CD8-positive, alpha-beta memory T cell (primary cell): Measurements from ENCODE around the gene SLC2A9. TPM values are rescaled to one million over a fixed set of nuclear protein-coding genes. Genes with fewer than 3 reads are reported as not detected.

Experiments
- CTCF ChIA-PET: fragments of 350-600 bp; sonication (Branson Sonifier 250); formaldehyde crosslinking; loops from one replicate; lab custom pipeline; 2021; ENCODE audit warnings: antibody characterized with exemption; lab: Charles Lee
- POLR2A ChIA-PET: fragments of 350-600 bp; sonication (Branson Sonifier 250); formaldehyde crosslinking; loops from one replicate; lab custom pipeline; 2021; ENCODE audit warnings: antibody characterized with exemption; lab: Charles Lee
- DNase-seq, 5 donors: peaks; one replicate each; pipeline versions ENCODE4 v3.0.0 to v3.0.0-alpha.2; 2020 to 2022; ENCODE audit warnings: mixed read lengths in 1 of 5
- H3K27ac ChIP-seq: one replicate; pipeline ENCODE4 v1.7.0; 2013; ENCODE audit warnings: low read depth, mild to moderate bottlenecking, low read length, moderate library complexity
- H3K27me3 ChIP-seq: 2 replicates; pipeline ENCODE4 v1.7.0; 2013; ENCODE audit warnings: low read length, mild to moderate bottlenecking; ENCODE audit not compliant: insufficient read depth, poor library complexity, severe bottlenecking
- H3K36me3 ChIP-seq: 2 replicates; pipeline ENCODE4 v1.7.0; 2013; ENCODE audit warnings: mild to moderate bottlenecking, low read length, moderate library complexity; ENCODE audit not compliant: insufficient read depth
- H3K4me1 ChIP-seq: 2 replicates; pipeline ENCODE4 v1.7.0; 2013; ENCODE audit warnings: mild to moderate bottlenecking, low read length, moderate library complexity; ENCODE audit not compliant: insufficient read depth
- H3K4me3 ChIP-seq: 2 replicates; pipeline ENCODE4 v1.7.0; 2013; ENCODE audit warnings: mild to moderate bottlenecking, low read length
- H3K9me3 ChIP-seq: 2 replicates; pipeline ENCODE4 v1.7.0; 2013; ENCODE audit warnings: mild to moderate bottlenecking, low read length
- H3K27ac Mint-ChIP-seq, 8 donors: one replicate each; pipeline ENCODE4 v1.8.0; 2020 to 2021; ENCODE audit warnings: mixed read lengths in 8 of 8, mild to moderate bottlenecking in 6 of 8, inconsistent platforms in 3 of 8, moderate library complexity in 3 of 8
- H3K27me3 Mint-ChIP-seq, 2 donors: one replicate each; pipeline ENCODE4 v1.8.0; 2020 to 2021; ENCODE audit warnings: mixed read lengths in 2 of 2, mild to moderate bottlenecking in 1 of 2, moderate library complexity in 1 of 2
- H3K36me3 Mint-ChIP-seq, 3 donors: one replicate each; pipeline ENCODE4 v1.8.0; 2020 to 2021; ENCODE audit warnings: mixed read lengths in 3 of 3, inconsistent platforms in 1 of 3, mild to moderate bottlenecking in 1 of 3
- H3K4me1 Mint-ChIP-seq, 3 donors: one replicate each; pipeline ENCODE4 v1.8.0; 2020 to 2021; ENCODE audit warnings: mixed read lengths in 3 of 3, inconsistent platforms in 1 of 3, mild to moderate bottlenecking in 1 of 3
- H3K4me3 Mint-ChIP-seq, 7 donors: one replicate each; pipeline ENCODE4 v1.8.0; 2020 to 2021; ENCODE audit warnings: mixed read lengths in 7 of 7, mild to moderate bottlenecking in 6 of 7, moderate library complexity in 4 of 7, inconsistent platforms in 2 of 7
- H3K9me3 Mint-ChIP-seq, 5 donors: one replicate each; pipeline ENCODE4 v1.8.0; 2020 to 2022; ENCODE audit warnings: mixed read lengths in 5 of 5, mild to moderate bottlenecking in 3 of 5, moderate library complexity in 2 of 5, inconsistent platforms in 1 of 5
- polyA plus RNA-seq: library from polyadenylated mRNA; unstranded; fragments of 300-500 nt; fragmentation: Illumina TruSeq; gene quantifications from one replicate; pipeline ENCODE4 v1.2.3, GENCODE V29; 2021
- total RNA-seq, 2 experiments: library from RNA; stranded (reverse); gene quantifications; one replicate each; pipeline ENCODE4 v1.2.3, GENCODE V29; 2021

The SLC2A9 gene
- total and polyA plus RNA-seq, 3 experiments from 2014 or later: 1.8 to 3.1 (median 3.0) TPM

DNA sequence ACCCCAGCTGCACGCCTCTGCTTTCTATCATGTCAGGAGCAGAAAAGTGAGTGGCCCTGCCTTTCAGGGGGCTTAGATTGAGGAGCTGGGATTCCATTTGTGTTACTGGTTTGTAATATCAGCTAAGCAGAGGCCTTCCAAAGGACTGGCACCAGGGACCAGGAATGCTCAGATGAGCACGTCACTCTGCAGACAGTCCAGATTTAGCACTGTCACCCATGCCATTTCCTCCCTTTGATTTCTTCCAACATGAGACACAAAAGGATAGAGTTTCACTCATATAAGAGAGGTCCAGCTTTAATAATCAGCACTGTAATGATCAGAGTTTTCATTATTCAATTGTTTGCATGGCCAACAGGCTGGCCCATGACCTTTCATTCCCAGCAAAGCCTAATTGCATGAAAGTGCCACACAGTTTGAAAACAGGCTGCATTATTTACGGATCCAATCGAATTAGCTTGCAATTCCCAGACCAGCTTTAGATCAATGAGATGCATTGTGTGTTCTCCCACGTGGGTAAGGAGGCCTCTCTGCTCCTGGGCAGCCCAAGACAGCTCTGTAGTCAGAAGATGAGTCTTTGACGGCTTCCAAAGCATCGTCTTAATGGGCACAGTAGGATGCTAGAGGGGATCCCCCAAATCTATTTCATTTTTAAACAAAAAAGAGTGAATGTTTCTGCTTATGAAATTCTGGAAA is 9.8 kb upstream of the SLC2A9 start:
- peaks cover 12 to 30% of the 10 kb centered on the region in 2 donors for H3K27me3 Mint-ChIP-seq
- H3K27me3 ChIP-seq: no peaks in the 10 kb centered on the region
- H3K4me3 Mint-ChIP-seq: no peak overlapping the region
- CTCF ChIA-PET: no interaction called here
- no peaks in the 10 kb centered on the region for H3K9me3 ChIP-seq
- POLR2A ChIA-PET: no interaction called here
- no peak overlapping the region for H3K27ac Mint-ChIP-seq
- no peaks in the 10 kb centered on the region for H3K9me3 Mint-ChIP-seq
- no peak overlapping the region for H3K27ac ChIP-seq
- H3K36me3 Mint-ChIP-seq: peaks cover 0 to 1% (median 0%) of the 10 kb centered on the region in 3 donors
- no peak overlapping the region for H3K4me3 ChIP-seq
- no peak for DNase-seq
- no peaks in the 10 kb centered on the region for H3K36me3 ChIP-seq
- H3K4me1 Mint-ChIP-seq: peaks cover 1 to 11% (median 4%) of the 10 kb centered on the region in 3 donors
- no peaks in the 10 kb centered on the region for H3K4me1 ChIP-seq

- H3K36me3 ChIP-seq: no peaks in the 10 kb centered on the region
- H3K9me3 ChIP-seq: no peaks in the 10 kb centered on the region
- Mint-ChIP-seq H3K4me1 (peaks cover 1 to 11% (median 4%) of the 10 kb centered on the region in 3 donors), H3K4me3 (no peak overlapping the region), H3K9me3 (no peaks in the 10 kb centered on the region), H3K36me3 (peaks cover 0 to 1% (median 0%) of the 10 kb centered on the region in 3 donors), H3K27ac (no peak overlapping the region), H3K27me3 (peaks cover 12 to 37% of the 10 kb centered on the region in 2 donors)
- no peaks in the 10 kb centered on the region for H3K27me3 ChIP-seq
- CTCF ChIA-PET: no interaction called here
- POLR2A ChIA-PET: no interaction called here
- H3K27ac ChIP-seq: no peak overlapping the region
- no peak for DNase-seq
- H3K4me1 ChIP-seq: no peaks in the 10 kb centered on the region
- H3K4me3 ChIP-seq: no peak overlapping the region
Observed at GRCh38 chr4:10029403-10029802, 8.1 kb upstream of the SLC2A9 start.

DNA sequence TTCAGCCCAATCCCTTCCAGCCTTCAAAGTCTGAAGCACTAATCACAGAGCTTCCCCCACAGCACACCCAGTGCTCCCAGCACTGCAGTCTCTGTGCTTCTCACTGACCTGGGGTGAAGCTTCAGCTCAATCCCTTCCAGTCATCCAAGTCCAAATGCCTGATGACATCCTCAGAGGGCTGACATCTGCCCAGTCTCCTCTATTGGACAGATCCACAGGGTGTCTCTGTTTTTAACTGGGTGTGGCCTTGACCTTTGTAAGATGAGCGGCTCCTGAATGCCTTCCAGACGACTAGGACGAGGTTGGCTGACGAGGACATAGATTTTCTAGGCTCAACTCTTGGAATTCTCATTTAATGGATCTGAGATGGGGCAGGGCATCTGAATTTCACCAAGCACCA is 7.6 kb upstream of the SLC2A9 start:
- ChIA-PET CTCF (interaction anchor here (1.3 kb wide), 1 partner anchor 10 kb away, joined by 4 read pairs; no protein-coding TSS in a partner anchor), POLR2A (no interaction called here)
- no peaks in the 10 kb centered on the region for H3K27me3 ChIP-seq
- no peaks in the 10 kb centered on the region for H3K4me1 ChIP-seq
- Mint-ChIP-seq H3K27me3 (peaks cover 13 to 36% of the 10 kb centered on the region in 2 donors), H3K36me3 (peaks cover 0 to 1% (median 0%) of the 10 kb centered on the region in 3 donors), H3K4me3 (no peak overlapping the region), H3K27ac (no peak overlapping the region), H3K9me3 (no peaks in the 10 kb centered on the region), H3K4me1 (peaks cover 1 to 9% (median 4%) of the 10 kb centered on the region in 3 donors)
- H3K27ac ChIP-seq: no peak overlapping the region
- no peak overlapping the region for H3K4me3 ChIP-seq
- H3K9me3 ChIP-seq: no peaks in the 10 kb centered on the region
- no peaks in the 10 kb centered on the region for H3K36me3 ChIP-seq
- no peak for DNase-seq

- Mint-ChIP-seq H3K36me3 (peaks cover 0 to 1% (median 0%) of the 10 kb centered on the region in 3 donors), H3K27me3 (peaks cover 13 to 19% of the 10 kb centered on the region in 2 donors), H3K27ac (no peak overlapping the region), H3K4me1 (no peaks in the 10 kb centered on the region), H3K9me3 (no peaks in the 10 kb centered on the region), H3K4me3 (no peak overlapping the region)
- Histone ChIP-seq H3K4me1 (no peaks in the 10 kb centered on the region), H3K4me3 (no peak overlapping the region), H3K27me3 (no peaks in the 10 kb centered on the region), H3K27ac (no peak overlapping the region), H3K9me3 (no peaks in the 10 kb centered on the region), H3K36me3 (no peaks in the 10 kb centered on the region)
- CTCF ChIA-PET: no interaction called here
- POLR2A ChIA-PET: no interaction called here
- no peak for DNase-seq
Observed at GRCh38 chr4:10026485-10026884, 5.2 kb upstream of the SLC2A9 start.

DNA sequence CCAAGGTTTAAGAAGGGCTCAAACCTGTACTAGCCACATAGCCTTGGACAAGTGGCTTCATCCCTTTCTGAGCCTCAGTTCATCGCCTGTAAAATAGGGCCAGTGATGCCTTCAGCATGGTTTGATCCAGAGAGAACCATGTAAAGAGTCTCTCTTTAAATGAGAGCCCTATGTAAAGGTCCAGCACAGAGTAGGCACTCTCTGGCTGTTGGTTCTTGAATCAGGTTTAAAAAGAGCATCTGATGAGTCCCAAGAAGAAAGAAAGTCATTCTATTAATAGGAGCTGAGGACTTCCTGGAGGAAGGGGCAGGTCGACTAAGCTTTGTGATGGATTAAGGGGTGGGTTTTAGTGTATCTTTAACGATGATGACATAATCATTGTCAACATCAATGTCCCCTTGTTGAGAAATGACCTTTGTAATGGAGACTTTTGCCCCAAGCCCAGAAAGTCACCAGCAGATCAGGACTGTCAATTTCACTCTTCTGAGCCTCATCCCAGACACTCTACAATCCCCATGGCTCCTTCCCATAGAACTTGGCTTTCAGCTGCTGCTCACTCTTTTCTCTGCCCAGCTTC is 4.0 kb upstream of the SLC2A9 start:
- ChIA-PET CTCF (no interaction called here), POLR2A (no interaction called here)
- Histone ChIP-seq H3K4me1 (no peaks in the 10 kb centered on the region), H3K36me3 (no peaks in the 10 kb centered on the region), H3K27ac (no peak overlapping the region), H3K4me3 (no peak overlapping the region), H3K9me3 (no peaks in the 10 kb centered on the region), H3K27me3 (no peaks in the 10 kb centered on the region)
- Mint-ChIP-seq H3K4me3 (no peak overlapping the region), H3K27me3 (peaks cover 13 to 19% of the 10 kb centered on the region in 2 donors), H3K4me1 (no peaks in the 10 kb centered on the region), H3K36me3 (peaks cover 0 to 1% (median 0%) of the 10 kb centered on the region in 3 donors), H3K9me3 (no peaks in the 10 kb centered on the region), H3K27ac (no peak overlapping the region)
- DNase-seq: no peak

DNA sequence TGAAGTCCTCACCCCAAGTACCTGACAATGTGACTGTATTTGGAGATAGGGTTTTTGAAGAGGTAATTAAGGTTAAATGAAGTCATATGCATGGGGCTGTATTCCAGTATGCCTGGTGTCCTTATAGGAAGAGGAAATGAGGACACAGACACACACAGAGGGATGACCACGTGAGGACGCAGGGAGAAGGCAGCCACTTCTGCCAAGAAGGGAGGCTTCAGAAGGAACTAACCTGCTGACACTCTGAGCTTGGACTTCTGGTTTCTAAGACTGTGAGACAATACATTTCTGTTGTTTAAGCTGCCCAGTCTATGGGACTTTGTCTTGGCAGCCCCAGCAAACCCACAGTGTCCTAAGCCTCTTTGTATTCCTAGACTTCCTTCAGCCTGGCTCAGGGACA is 3.0 kb upstream of the SLC2A9 start:
- no peak overlapping the region for H3K27ac Mint-ChIP-seq

DNA sequence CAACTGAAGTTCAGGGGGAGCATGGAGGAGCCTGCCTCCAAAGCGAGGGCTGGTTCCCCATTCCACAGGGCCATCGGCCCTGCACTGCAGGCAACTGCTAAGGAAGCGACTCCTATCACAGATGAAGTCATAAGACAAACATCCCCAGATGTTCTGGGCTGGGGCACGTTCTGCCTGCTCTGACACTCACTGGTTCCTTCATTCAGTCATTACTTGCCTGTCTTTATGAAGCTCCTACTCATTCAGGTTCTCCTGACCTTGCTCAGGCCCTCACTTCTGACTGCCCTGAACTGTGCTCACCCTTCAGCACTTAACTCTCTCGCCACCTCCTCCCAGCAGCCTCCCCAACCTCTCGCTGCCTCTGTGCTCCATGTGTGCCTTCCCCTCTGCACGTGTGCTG is 2.5 kb upstream of the SLC2A9 start:
- Histone ChIP-seq H3K9me3 (no peaks in the 10 kb centered on the region), H3K36me3 (no peaks in the 10 kb centered on the region), H3K27me3 (no peaks in the 10 kb centered on the region), H3K27ac (no peak overlapping the region), H3K4me1 (peaks cover 8% of the 10 kb centered on the region), H3K4me3 (no peak overlapping the region)
- ChIA-PET POLR2A (no interaction called here), CTCF (no interaction called here)
- Mint-ChIP-seq H3K27me3 (peaks cover 17 to 18% of the 10 kb centered on the region in 2 donors), H3K36me3 (peaks cover 0 to 1% (median 0%) of the 10 kb centered on the region in 3 donors), H3K4me3 (no peak overlapping the region), H3K27ac (peak overlapping the region in 1 of 8 donors; percentile 38), H3K9me3 (no peaks in the 10 kb centered on the region), H3K4me1 (peaks cover 6 to 15% (median 14%) of the 10 kb centered on the region in 3 donors)
- no peak for DNase-seq

More for the DNA sequence above, 3.0 kb upstream of the SLC2A9 start:
- Histone ChIP-seq H3K4me1 (peaks cover 4% of the 10 kb centered on the region), H3K4me3 (no peak overlapping the region), H3K27ac (no peak overlapping the region), H3K9me3 (no peaks in the 10 kb centered on the region), H3K27me3 (no peaks in the 10 kb centered on the region), H3K36me3 (no peaks in the 10 kb centered on the region)
- H3K4me1 Mint-ChIP-seq: peaks cover 1 to 10% (median 9%) of the 10 kb centered on the region in 3 donors
- no peak for DNase-seq
- peaks cover 0 to 1% (median 0%) of the 10 kb centered on the region in 3 donors for H3K36me3 Mint-ChIP-seq
- no peak overlapping the region for H3K4me3 Mint-ChIP-seq
- ChIA-PET CTCF (no interaction called here), POLR2A (no interaction called here)
- peaks cover 17 to 19% of the 10 kb centered on the region in 2 donors for H3K27me3 Mint-ChIP-seq
- no peaks in the 10 kb centered on the region for H3K9me3 Mint-ChIP-seq

- CTCF ChIA-PET: no interaction called here
- Histone ChIP-seq H3K4me3 (no peak overlapping the region), H3K27ac (no peak overlapping the region), H3K4me1 (peaks cover 14% of the 10 kb centered on the region), H3K36me3 (no peaks in the 10 kb centered on the region), H3K9me3 (no peaks in the 10 kb centered on the region), H3K27me3 (no peaks in the 10 kb centered on the region)
- peaks cover 0 to 2% (median 0%) of the 10 kb centered on the region in 5 donors for H3K9me3 Mint-ChIP-seq
- peaks cover 10 to 21% (median 20%) of the 10 kb centered on the region in 3 donors for H3K4me1 Mint-ChIP-seq
- no peak overlapping the region for H3K4me3 Mint-ChIP-seq
- H3K36me3 Mint-ChIP-seq: peaks cover 0 to 1% (median 0%) of the 10 kb centered on the region in 3 donors
- H3K27ac Mint-ChIP-seq: no peak overlapping the region
- peaks cover 13 to 16% of the 10 kb centered on the region in 2 donors for H3K27me3 Mint-ChIP-seq
- DNase-seq: no peak
- POLR2A ChIA-PET: no interaction called here
Observed at GRCh38 chr4:10023050-10023419, 1.7 kb upstream of the SLC2A9 start.
